Right lobe of liver (tissue), 4 donors: ENCODE results near the gene CEP70.

ENCODE experiments used
- CTCF ChIP-seq, 4 donors: fragments of 200-600 bp in 3 of 4; fragments of 450-650 bp in 1 of 4; IDR thresholded peaks; one replicate each; pipeline versions ENCODE4 v1.5.1 to v1.8.0; 2016 to 2022; ENCODE audit warnings: antibody characterized with exemption in 4 of 4, mild to moderate bottlenecking in 2 of 4
- POLR2A ChIP-seq: fragments of 450-650 bp; IDR thresholded peaks from one replicate; pipeline ENCODE4 v1.6.1; 2017; ENCODE audit warnings: antibody characterized with exemption, mild to moderate bottlenecking
- donor health status: DM: no; HTN: no; CAD: no.
- donor health status: DM: no; HTN: no; CAD: no.
- donor health status: DM: no; HTN: yes; CAD: no.

GRCh38 chr3:138559134-138559533 lies 34.9 kb downstream of the CEP70 start:
- TF ChIP-seq POLR2A: no peak
- no peak for TF ChIP-seq CTCF (IDR thresholded peaks at IDR 0.05)
